AG04449 (cell line): ENCODE measurements around the gene GOSR1.
"Not testable (repeated sequence)": the region's sequence is repeated elsewhere in the genome, so short reads cannot be mapped to it uniquely, and the experiment has no call there.

Source experiments
- CTCF ChIA-PET: fragments of 350-600 bp; formaldehyde crosslinking; extraction: SDS; loops from one replicate; lab custom pipeline; 2021; ENCODE audit warnings: antibody characterized with exemption; lab: Yijun Ruan, JAX
- POLR2A ChIA-PET: fragments of 400-600, 350-600 bp; formaldehyde crosslinking; extraction: SDS; loops from one replicate; lab custom pipeline; 2020; ENCODE audit warnings: antibody characterized with exemption, inconsistent platforms; lab: Yijun Ruan, JAX
- DNase-seq: peaks from one replicate; pipeline ENCODE4 v3.0.0-alpha.2; 2010; ENCODE audit warnings: low read depth, low spot score
- H3K4me3 ChIP-seq: 2 replicates; pipeline ENCODE4 v1.5.1; 2011; ENCODE audit warnings: low read depth, mild to moderate bottlenecking, control low read depth, low read length
- TF ChIP-seq, protein P1 (sequence below): IDR thresholded peaks from one replicate; pipeline ENCODE4 v1.5.1; 2011; ENCODE audit warnings: mild to moderate bottlenecking, moderate library complexity, low read length, control low read depth, inconsistent platforms; ENCODE audit not compliant: insufficient read depth; ENCODE audit errors: missing control alignments

The GOSR1 gene

DNA sequence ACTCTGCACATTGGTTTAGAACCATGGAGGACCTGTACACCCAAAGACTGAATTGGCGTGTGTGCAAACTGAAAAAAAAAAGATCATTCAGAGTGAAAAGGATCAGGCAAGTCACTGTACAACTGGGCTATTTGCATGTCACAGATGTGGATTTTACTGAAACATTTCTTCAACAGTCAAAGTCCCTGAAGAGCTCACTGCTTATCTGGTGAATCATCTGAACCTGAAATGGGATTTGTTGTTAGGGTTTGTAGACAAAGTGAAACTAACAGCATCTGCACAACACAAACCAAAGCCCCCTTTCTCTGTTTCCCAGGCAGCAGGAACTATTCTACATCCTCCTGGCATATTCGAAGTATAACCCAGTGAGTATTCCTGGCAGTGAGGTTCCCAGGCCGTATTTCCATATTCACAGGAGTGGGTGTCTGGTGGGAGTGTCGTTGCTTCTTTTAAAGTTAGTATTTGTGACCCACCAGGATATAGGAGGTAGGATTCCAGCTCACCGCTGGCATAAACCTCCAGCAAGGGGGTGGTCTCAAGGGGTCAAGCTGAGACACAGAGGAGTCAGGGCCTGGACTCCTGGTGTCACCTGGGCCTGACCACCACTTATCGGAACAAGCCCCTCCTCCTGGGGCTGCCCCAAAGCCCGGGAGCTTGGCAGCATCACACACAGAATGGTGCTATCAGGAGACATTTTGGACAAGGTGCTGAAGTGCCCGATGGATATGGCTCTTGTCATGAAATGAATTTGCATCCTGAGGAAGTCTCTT, 80.9 kb downstream of the GOSR1 start:
- POLR2A ChIA-PET: no interaction called here
- no peak overlapping the region for H3K4me3 ChIP-seq
- no peak for DNase-seq
- TF ChIP-seq, protein P1, sequence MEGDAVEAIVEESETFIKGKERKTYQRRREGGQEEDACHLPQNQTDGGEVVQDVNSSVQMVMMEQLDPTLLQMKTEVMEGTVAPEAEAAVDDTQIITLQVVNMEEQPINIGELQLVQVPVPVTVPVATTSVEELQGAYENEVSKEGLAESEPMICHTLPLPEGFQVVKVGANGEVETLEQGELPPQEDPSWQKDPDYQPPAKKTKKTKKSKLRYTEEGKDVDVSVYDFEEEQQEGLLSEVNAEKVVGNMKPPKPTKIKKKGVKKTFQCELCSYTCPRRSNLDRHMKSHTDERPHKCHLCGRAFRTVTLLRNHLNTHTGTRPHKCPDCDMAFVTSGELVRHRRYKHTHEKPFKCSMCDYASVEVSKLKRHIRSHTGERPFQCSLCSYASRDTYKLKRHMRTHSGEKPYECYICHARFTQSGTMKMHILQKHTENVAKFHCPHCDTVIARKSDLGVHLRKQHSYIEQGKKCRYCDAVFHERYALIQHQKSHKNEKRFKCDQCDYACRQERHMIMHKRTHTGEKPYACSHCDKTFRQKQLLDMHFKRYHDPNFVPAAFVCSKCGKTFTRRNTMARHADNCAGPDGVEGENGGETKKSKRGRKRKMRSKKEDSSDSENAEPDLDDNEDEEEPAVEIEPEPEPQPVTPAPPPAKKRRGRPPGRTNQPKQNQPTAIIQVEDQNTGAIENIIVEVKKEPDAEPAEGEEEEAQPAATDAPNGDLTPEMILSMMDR: no peak
- CTCF ChIA-PET: interaction anchor here (0.6 kb wide), 1 partner anchor 454 kb away, joined by 3 read pairs; no protein-coding TSS in a partner anchor

DNA sequence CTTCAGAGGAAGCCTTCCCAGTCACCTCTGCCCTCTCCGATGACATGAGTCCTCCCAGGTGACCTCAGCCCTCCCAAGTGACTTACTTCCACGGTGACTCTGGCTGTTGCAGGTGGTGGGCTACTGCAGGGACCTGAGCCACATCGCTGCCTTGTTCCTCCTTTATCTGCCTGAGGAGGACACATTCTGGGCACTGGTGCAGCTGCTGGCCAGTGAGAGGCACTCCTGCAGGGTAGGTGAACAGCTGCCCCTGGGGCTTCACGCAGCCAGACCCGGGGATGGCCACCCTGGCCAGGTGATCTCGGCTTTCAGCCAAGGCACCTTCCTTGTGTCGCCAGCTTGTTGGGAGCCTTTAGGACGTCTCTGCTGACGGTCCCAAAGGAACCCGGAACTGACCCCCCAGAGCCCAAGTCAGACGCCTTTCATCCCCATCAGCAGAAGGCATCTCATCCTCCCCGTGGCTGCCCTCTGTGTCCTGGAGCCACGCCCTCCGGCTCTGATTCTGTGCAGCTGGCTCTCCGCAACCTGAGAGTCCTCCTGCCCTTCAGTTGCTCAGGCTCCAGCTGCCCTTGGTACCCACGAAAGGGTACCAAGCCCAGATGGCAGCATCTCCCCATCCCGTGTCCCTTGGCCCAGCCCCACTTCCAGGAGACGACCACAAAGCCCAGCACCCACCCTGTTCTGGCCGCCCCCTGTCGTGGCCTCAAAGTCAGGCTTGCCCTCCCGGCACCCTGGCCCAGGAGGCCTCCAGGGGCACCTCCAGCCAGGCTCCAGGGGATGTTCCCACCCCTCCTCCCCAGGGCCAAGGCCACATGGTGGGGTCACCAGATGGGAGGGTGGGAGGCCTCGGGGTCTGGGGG, 81.7 kb downstream of the GOSR1 start:
- no peak for DNase-seq
- ChIA-PET POLR2A (no interaction called here), CTCF (no interaction called here)
- H3K4me3 ChIP-seq: no peak overlapping the region
- TF ChIP-seq, protein P1: no peak

DNA sequence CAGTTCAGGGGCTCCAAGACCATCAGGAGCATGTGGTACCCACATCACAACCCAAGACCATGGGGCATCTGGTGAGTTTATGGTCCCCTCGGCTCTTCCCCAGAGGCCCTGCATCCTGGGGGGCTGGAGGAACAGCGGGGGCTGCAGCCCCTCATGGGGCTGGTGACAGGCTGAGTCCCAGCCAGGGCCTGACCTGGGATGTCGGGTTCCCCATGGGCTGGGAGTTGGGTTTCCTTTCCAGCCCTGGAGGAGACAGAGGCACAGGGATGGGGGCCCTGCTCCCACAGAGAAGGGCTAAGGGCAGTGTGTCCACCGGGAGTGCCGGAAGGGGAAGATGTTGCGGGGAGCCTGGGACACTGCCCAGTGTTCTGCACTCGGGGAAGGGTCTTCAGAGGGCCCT, 82.4 kb downstream of the GOSR1 start:
- ChIA-PET CTCF (no interaction called here), POLR2A (no interaction called here)
- no peak for DNase-seq
- TF ChIP-seq, protein P1: no peak
- no peak overlapping the region for H3K4me3 ChIP-seq

DNA sequence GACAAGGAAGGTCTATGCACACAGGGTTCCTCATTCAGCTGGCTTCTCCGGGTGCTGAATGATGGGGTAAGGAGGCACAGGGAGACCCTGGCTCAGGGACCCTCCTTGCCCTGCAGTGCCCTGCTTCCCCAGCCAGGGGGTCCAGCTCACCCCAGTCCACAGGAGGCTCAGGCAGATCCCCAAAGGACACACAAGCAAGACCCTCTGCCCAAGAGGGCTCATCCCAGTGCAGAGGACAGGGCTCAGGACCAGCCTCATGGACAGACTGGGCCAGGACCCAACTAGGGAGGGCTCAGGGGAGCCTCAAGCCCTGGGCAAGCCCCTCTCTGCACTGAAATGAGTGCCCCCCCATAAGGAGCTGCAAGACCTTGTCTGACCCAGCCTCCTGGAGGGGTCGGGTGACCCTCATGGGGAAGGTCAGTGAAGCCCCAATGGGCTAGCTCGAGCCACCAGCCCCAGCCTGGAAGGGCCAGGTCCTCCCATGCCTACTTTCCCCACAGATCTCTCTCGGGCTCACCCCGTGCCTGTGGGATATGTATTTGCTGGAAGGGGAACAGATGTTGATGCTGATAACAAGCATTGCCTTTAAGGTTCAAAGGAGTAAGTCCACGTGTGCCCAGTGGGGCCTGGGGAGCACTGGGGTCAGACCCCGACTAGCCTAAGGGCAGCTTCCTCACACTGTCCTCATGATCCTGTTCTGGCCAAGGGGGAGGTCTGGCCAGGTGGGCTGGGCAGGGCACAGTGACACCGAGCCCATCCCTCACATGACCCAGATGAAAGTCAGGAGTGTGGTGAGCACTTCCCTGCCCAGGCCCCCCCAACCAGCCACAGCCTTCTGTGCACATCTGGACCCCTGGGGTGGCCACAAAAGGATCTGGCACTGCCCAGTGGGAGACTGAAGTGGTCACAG, 83.2 kb downstream of the GOSR1 start:
- DNase-seq, H3K4me3 ChIP-seq, POLR2A ChIA-PET, CTCF ChIA-PET: not testable (repeated sequence)

DNA sequence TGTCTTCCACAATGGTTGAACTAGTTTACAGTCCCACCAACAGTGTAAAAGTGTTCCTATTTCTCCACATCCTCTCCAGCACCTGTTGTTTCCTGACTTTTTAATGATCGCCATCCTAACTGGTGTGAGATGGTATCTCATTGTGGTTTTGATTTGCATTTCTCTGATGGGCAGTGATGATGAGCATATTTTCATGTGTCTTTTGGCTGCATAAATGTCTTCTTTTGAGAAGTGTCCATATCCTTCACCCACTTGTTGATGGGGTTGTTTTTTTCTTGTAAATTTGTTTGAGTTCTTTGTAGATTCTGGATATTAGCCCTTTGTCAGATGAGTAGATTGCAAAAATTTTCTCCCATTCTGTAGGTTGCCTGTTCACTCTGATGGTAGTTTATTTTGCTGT, 84.6 kb downstream of the GOSR1 start:
- H3K4me3 ChIP-seq, DNase-seq, CTCF ChIA-PET, POLR2A ChIA-PET: not testable (repeated sequence)

DNA sequence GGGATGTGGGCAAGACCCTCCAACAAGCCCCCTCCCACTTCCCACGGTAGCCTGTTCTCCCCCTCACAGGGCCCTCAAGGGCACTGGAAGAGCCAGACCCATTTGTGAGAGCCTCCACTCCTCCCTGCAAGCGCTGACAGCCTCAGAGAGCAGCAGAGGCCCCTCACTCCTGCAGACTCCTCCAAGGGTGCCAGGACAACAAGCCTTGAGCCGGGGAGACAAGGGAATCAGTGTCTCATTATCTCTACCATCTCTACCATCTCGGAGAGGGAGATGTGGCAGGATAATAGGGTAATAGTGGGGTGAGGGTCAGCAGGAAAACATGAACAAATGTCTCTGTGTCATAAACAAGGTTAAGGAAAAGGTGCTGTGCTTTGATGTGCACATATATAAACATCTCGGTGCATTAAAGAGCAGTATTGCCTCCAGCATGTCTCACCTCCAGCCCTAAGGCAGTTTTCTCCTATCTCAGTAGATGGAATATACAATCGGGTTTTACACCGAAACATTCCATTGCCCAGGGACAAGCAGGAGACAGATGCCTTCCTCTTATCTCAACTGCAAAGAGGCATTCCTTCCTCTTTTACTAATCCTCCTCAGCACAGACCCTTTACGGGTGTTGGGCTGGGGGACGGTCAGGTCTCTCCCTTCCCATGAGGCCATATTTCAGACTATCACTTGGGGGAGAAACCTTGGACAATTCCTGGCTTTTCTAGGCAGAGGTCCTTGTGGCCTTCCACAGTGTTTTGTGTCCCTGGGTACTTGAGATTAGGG, 86.1 kb downstream of the GOSR1 start:
- DNase-seq, H3K4me3 ChIP-seq, CTCF ChIA-PET, POLR2A ChIA-PET: not testable (repeated sequence)

DNA sequence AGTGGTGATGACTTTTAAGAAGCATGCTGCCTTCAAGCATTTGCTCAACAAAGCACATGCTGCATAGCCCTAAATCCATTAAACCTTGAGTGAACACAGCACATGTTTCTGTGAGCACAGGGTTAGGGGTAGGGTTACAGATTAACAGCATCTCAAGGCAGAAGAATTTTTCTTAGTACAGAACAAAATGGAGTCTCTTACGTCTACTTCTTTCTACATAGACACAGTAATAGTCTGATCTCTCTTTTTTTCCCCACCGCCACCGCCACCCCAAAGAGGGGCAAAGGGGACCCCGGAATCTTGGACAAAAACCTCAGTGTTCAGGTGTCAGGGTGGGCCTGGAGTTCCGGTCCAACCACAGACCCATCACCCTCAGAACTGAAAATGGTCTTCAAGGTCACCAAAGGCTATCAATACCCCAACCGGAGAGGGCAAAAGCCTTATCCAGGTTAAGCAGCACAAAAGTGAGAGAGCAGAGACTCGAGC, 86.7 kb downstream of the GOSR1 start:
- DNase-seq, H3K4me3 ChIP-seq, POLR2A ChIA-PET, CTCF ChIA-PET: not testable (repeated sequence)

DNA sequence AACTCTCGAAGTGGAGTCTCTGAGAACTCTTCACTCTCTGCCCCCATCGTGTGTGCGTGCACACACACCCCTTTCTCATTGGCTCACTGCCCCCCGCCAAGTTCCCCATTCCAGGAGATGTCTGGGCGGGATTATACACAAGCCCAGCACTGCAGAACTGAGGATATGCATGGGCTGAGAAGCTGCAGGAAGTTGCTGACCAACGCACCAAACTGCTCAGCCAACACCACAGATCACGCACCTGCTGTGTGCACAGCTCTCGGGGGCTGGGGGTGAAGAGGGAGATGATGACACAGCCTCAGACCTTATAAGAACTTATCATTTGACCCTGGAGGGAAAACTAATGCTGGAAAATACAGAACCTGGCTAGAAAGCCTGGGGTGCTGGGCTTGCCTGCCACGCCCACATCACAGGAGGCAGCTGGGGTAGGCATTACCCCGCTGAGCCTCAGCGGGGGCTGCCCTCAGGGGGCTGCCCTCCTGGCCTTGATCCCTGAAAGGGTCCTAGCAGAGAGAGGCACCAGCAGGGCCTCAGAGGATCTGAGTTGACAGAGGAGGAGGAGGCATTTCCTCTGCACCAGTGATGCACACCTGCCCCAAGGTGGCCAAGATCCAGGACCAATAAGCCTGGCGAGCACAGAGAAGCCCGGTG, 87.3 kb downstream of the GOSR1 start:
- DNase-seq, CTCF ChIA-PET, H3K4me3 ChIP-seq: not testable (repeated sequence)
- POLR2A ChIA-PET: interaction anchor here (0.6 kb wide), 1 partner anchor 88 kb away, joined by 3 read pairs; no protein-coding TSS in a partner anchor
